ENCODE data around the gene HS3ST6.

The HS3ST6 gene

DNA sequence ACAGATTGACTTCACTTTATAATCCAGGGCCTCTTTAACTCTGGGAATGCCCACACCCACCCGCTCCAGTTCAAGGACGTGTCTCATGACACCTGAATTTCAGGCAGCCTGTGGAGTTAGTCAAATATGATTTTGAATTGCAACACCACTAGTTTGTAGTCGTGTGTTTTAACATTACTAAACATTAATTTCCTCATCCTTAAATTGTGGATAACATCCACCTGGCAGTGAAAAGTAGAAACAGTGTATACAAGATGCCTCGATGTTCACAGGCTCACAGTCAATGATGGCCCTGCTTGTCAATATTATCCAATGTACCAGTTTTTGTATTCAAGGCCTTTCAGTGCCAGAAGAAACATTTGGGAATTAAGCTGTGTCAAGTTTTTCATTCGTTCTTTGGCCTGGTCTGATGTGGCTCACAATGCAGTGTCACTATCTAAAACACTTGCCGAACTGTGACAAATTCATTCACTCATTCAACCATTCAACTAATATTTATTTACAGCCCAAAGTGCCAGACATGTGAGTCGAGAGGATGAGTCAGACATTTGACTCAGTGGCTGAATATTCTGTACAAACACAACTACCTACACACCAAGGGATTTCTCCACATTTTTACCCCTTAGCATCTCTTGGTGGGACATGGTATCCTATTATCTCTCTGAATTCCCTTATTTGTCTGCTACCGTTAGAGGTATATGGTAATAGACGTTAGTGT lies 47.7 kb downstream of the HS3ST6 start:
- Mint-ChIP-seq H3K4me1 (peaks cover 7% of the 10 kb centered on the region), H3K36me3 (ENCODE audit: insufficient read depth) (no peaks in the 10 kb centered on the region), H3K27ac (ENCODE audit: low read depth) (no peak overlapping the region), H3K9me3 (no peaks in the 10 kb centered on the region), H3K27me3 (peaks cover 14% of the 10 kb centered on the region), H3K4me3 (no peak overlapping the region)
- ATAC-seq (replicated peaks; ENCODE audit: extremely low read depth, poor library complexity, severe bottlenecking), result no peak
- DNase-seq (ENCODE audit: low spot score in 2 of 2), result no peak

DNA sequence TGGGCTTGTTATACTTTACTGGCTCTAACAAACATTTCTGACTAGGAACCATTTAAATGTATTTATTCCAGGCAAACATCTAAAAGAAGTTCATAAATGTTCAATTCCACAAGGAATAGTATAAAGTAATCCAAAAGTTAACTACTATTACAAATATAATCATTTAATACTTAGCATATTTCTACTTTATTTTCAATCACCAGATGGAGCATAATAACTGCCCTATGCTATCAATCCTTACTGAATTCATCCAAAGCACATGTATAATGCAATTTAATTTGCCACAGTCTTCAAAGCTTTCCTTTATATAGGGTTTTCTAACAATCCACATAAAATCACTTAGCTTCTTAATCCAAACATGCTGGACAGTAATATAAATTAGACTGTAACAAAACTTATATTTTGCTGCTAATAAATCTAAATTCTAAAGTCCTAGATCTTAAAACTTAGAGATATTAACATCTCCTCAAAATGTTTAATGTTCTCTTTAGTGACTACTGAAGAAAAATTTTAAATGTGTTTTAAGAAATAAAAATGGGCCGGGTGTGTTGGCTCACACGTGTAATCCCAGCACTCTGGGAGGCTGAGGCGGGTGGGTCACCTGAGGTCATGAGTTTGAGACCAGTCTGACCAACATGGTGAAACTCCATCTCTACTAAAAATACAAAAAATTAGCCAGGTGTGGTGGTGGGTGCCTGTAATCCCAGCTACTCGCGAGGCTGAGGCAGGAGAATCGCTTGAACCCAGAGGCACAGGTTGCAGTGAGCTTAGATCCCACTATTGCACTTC lies 52.1 kb downstream of the HS3ST6 start:
- DNase-seq (ENCODE audit: low spot score in 2 of 2), result no peak
- peaks cover 11% of the 10 kb centered on the region for H3K27me3 Mint-ChIP-seq
- H3K4me1 Mint-ChIP-seq, result no peaks in the 10 kb centered on the region
- ATAC-seq (replicated peaks; ENCODE audit: extremely low read depth, poor library complexity, severe bottlenecking), result no peak
- H3K27ac Mint-ChIP-seq (ENCODE audit: low read depth), result no peak overlapping the region
- H3K36me3 Mint-ChIP-seq (ENCODE audit: insufficient read depth), result no peaks in the 10 kb centered on the region
- H3K4me3 Mint-ChIP-seq, result no peak overlapping the region
- H3K9me3 Mint-ChIP-seq, result no peaks in the 10 kb centered on the region

DNA sequence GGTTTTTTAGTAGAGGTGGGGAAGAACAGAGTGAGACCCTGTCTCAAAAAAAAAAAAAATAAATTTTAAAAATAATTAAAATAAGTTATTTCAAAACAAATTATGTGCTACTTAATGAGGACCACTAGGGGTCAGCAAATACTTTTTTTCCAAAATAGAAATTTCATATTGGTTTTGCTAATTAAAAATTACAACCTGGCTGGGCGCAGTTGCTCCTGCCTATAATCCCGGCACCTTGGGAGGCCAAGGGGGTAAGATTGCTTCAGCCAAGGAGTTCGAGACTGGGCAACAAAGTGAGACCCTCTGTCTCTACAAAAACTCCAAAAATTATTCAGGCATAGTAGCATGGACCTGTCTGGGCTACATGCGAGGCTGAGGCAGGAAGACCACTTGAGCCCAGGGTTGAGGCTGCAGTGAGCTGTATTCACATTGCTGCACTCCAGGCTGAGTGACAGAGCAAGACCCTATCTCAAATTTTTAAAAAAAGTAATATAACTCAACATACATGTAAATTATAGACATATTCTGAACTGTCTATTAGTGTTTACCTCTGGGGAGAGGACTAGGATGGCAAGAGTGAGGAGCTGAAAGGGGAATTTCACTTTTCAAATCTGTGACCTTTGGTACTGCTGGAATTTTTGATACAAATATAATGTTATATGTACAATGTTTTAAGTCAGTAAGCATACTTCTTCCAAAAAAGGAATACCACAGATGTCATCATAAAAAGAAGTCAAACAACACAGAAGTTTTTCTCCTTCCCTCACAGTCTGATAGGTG lies 54.3 kb downstream of the HS3ST6 start:
- Mint-ChIP-seq H3K9me3 (no peaks in the 10 kb centered on the region), H3K4me1 (no peaks in the 10 kb centered on the region), H3K27me3 (peaks cover 33% of the 10 kb centered on the region), H3K36me3 (ENCODE audit: insufficient read depth) (no peaks in the 10 kb centered on the region), H3K4me3 (no peak overlapping the region), H3K27ac (ENCODE audit: low read depth) (no peak overlapping the region)
- no peak for ATAC-seq (replicated peaks; ENCODE audit: extremely low read depth, poor library complexity, severe bottlenecking)
- no peak for DNase-seq (ENCODE audit: low spot score in 2 of 2)

DNA sequence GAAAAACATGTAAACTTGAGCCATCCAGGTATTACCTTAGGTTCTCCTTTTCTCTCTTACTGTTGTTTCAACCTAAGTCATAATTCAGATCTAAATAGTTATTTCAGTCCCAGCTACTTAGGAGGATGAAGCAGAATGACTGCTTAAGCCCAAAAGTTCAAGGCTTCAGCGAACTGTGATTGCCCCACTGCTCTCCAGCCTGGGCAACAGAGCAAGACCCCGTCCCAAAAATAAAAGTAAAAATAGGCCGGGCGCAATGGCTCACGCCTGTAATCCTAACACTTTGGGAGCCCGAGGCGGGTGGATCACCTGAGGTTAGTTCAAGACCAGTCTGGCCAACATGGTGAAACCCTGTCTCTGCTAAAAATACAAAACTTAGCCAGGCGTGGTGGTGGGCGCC lies 55.8 kb downstream of the HS3ST6 start:
- ATAC-seq (replicated peaks; ENCODE audit: extremely low read depth, poor library complexity, severe bottlenecking) (no peak), DNase-seq (ENCODE audit: low spot score in 2 of 2) (no peak)
- Mint-ChIP-seq H3K4me3 (no peak overlapping the region), H3K27me3 (peaks cover 48% of the 10 kb centered on the region), H3K27ac (ENCODE audit: low read depth) (no peak overlapping the region), H3K36me3 (ENCODE audit: insufficient read depth) (no peaks in the 10 kb centered on the region), H3K4me1 (no peaks in the 10 kb centered on the region), H3K9me3 (no peaks in the 10 kb centered on the region)

DNA sequence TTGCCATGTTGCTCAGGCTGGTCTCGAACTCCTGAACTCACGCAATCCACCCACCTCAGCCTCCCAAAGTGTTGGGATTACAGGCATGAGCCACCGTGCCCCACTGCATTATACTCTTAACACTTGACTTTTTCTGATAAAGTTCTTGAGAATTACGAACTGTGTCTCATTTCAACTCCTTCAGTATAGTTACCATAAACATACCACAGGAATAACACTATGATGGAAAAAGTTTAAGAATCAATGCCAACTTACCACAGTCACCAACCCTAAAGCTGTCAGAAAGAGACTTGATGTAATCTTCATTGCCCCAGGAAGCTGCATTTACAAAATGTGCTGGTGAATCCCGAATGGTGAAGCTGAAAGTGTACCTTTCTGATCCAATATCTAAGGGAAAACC lies 56.5 kb downstream of the HS3ST6 start:
- Mint-ChIP-seq H3K27ac (ENCODE audit: low read depth) (no peak overlapping the region), H3K4me1 (no peaks in the 10 kb centered on the region), H3K9me3 (no peaks in the 10 kb centered on the region), H3K4me3 (no peak overlapping the region), H3K36me3 (ENCODE audit: insufficient read depth) (no peaks in the 10 kb centered on the region), H3K27me3 (peaks cover 55% of the 10 kb centered on the region)
- ATAC-seq (replicated peaks; ENCODE audit: extremely low read depth, poor library complexity, severe bottlenecking) (no peak), DNase-seq (ENCODE audit: low spot score in 2 of 2) (no peak)

Data from central memory CD8-positive, alpha-beta T cell (primary cell).